Small intestine (tissue), 7 donors: ENCODE data around the gene CDH23. TPM values are rescaled to one million over a fixed set of nuclear protein-coding genes. Genes with fewer than 3 reads are reported as not detected.

Source experiments
- DNase-seq, 2 donors: peaks; one replicate each; pipeline versions ENCODE4 v3.0.0 to v3.0.0-alpha.2; 2013
- FAIRE-seq: peaks from 2 replicates; lab custom pipeline; 2012; peaks lifted over from hg19 to GRCh38; lab: Jason Lieb, UNC
- H3K27ac ChIP-seq, 3 donors: one replicate each; pipeline ENCODE4 v1.5.1; 2013; ENCODE audit warnings: low read length in 2 of 3, mild to moderate bottlenecking in 2 of 3, control low read depth in 1 of 3, inconsistent platforms in 1 of 3, low read depth in 1 of 3, moderate library complexity in 1 of 3
- H3K27me3 ChIP-seq, 3 donors: one replicate each; pipeline ENCODE4 v1.6.1; 2013; ENCODE audit warnings: low read length in 3 of 3, inconsistent platforms in 1 of 3; ENCODE audit not compliant: control insufficient read depth in 3 of 3, insufficient read depth in 3 of 3
- H3K36me3 ChIP-seq, 3 donors: one replicate each; pipeline ENCODE4 v1.6.1; 2013; ENCODE audit warnings: low read length in 3 of 3, inconsistent platforms in 1 of 3, low read depth in 1 of 3, mild to moderate bottlenecking in 1 of 3, moderate library complexity in 1 of 3; ENCODE audit not compliant: control insufficient read depth in 3 of 3, insufficient read depth in 2 of 3
- H3K4me1 ChIP-seq, 3 donors: one replicate each; pipeline ENCODE4 v1.6.1; 2013; ENCODE audit warnings: low read length in 2 of 3, inconsistent platforms in 1 of 3, low read depth in 1 of 3, mild to moderate bottlenecking in 1 of 3, moderate library complexity in 1 of 3; ENCODE audit not compliant: control insufficient read depth in 3 of 3, insufficient read depth in 2 of 3
- H3K4me3 ChIP-seq, 3 donors: one replicate each; pipeline ENCODE4 v1.5.1; 2013; ENCODE audit warnings: low read length in 3 of 3, control low read depth in 1 of 3, inconsistent platforms in 1 of 3, low read depth in 1 of 3, mild to moderate bottlenecking in 1 of 3, moderate library complexity in 1 of 3
- H3K9me3 ChIP-seq, 2 donors: one replicate each; pipeline ENCODE4 v1.6.1; 2013; ENCODE audit warnings: low read depth in 1 of 2, low read length in 1 of 2; ENCODE audit not compliant: control insufficient read depth in 2 of 2, insufficient read depth in 1 of 2
- WGBS, 3 donors: extraction: QIAGEN DNeasy Blood & Tissue Kit; methylation state at CpG; one replicate each; pipeline ENCODE4 v1.1.7; 2013; 5-methylcytosine and 5-hydroxymethylcytosine counted together
- polyA plus RNA-seq, 4 donors: library from polyadenylated mRNA; stranded (reverse) in 3 of 4; unstranded in 1 of 4; fragments of 200-250 nt in 3 of 4; fragments of 120-200 nt in 1 of 4; gene quantifications; one replicate each; pipeline versions ENCODE4 v1.2.1 to v1.2.3, GENCODE V29; 2013
- donor health status: healthy with polysubstance abuse.
- donor health status: control.
- donor health status: control.
- donor health status: Bipolar disorder and iron deficiency.
- donor health status: healthy.

The CDH23 gene
- polyA plus RNA-seq, 4 donors = 0.89 to 2.5 (median 1.6) TPM

DNA sequence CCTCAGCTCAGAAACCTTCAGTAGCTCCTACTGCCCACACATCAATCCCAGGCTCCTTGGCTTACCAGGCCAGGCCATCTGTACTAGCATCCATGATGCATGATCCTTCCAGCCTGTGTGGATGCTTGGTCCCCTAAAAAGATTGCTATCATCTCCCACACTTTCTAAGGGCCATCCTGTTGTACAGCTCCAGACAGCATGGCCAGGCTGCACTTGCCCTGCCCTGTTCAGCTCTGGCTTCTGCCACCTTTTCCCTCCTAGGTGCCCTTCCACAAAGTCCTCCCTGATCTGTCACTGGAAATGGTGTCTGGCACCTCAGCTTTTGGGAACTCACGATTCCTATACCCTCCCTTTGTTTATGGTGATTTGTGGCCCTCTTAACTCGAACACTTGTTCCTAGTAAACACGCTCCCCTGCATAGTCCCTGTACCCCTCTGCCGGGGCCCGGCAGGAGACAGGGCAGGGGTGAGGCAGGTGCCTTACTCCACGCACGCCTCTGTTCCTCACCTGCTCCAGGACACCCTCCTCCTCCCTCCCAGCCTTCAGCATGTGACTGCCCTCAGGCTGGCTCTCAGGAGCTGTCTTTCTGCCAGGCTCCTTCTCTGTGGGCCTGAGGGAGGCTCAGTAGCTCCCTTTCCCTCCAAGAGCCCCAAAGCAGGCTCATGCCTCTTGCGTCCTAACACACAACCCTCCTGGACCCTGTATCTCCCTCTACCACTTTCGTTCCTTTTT lies 71.8 kb downstream of the CDH23 start:
- DNase-seq = no peak
- H3K9me3 ChIP-seq = no peaks in the 10 kb centered on the region
- FAIRE-seq = no peak
- H3K27ac ChIP-seq = no peak overlapping the region
- H3K4me1 ChIP-seq = peaks cover 0 to 1% (median 0%) of the 10 kb centered on the region in 3 donors
- WGBS, 3 donors = 46 to 74% (median 59%) methylated on average over 9 of the region's 9 CpGs
- H3K36me3 ChIP-seq = no peaks in the 10 kb centered on the region
- H3K4me3 ChIP-seq = no peak overlapping the region
- H3K27me3 ChIP-seq = no peaks in the 10 kb centered on the region

GRCh38 chr10:71471006-71471405 lies 74.3 kb downstream of the CDH23 start:
- Histone ChIP-seq H3K9me3 (no peaks in the 10 kb centered on the region), H3K27ac (no peak overlapping the region), H3K4me3 (no peak overlapping the region), H3K36me3 (no peaks in the 10 kb centered on the region), H3K4me1 (peaks cover 0 to 1% (median 0%) of the 10 kb centered on the region in 3 donors), H3K27me3 (no peaks in the 10 kb centered on the region)
- WGBS, 3 donors = 88 to 93% (median 93%) methylated on average over 9 of the region's 9 CpGs
- no peak for FAIRE-seq
- DNase-seq = no peak

GRCh38 chr10:71471957-71472365 lies 75.2 kb downstream of the CDH23 start:
- no peak overlapping the region for H3K27ac ChIP-seq
- DNase-seq = no peak
- peaks cover 0 to 1% (median 0%) of the 10 kb centered on the region in 3 donors for H3K4me1 ChIP-seq

GRCh38 chr10:71472466-71472865 lies 75.7 kb downstream of the CDH23 start:
- H3K36me3 ChIP-seq = no peaks in the 10 kb centered on the region
- H3K4me1 ChIP-seq = peaks cover 0 to 1% (median 0%) of the 10 kb centered on the region in 3 donors
- DNase-seq (peak in 1 of 2 donors; percentile 45), FAIRE-seq (no peak)
- H3K27ac ChIP-seq = no peak overlapping the region
- H3K4me3 ChIP-seq = no peak overlapping the region
- WGBS, 3 donors = 15 to 57% (median 32%) methylated on average over 4 of the region's 4 CpGs
- no peaks in the 10 kb centered on the region for H3K27me3 ChIP-seq
- no peaks in the 10 kb centered on the region for H3K9me3 ChIP-seq

More at GRCh38 chr10:71471957-71472365, 75.2 kb downstream of the CDH23 start:
- Histone ChIP-seq H3K36me3 (no peaks in the 10 kb centered on the region), H3K27me3 (no peaks in the 10 kb centered on the region), H3K9me3 (no peaks in the 10 kb centered on the region), H3K4me3 (no peak overlapping the region)
- WGBS, 3 donors = 40 to 70% (median 61%) methylated on average over 6 of the region's 6 CpGs
- FAIRE-seq = no peak

DNA sequence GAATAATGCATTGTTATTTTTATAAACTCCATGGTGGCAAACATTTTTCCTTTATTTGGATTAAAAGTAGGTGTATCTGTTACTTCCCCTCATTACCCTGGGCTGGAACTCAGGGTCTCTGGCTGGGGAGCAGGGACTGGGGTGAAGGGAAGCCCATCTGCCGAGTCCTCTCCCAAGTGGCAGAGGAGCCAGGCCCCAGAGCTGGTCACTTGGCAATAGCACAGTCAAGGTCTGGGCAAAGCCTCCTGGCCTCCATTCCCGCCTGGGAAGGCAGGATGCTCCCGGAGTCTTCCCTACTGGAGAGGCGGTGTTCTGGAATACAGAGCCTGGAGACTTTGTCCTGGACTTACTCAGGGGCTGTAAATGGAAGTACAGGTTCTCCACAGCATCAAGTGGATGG lies 76.2 kb downstream of the CDH23 start:
- Histone ChIP-seq H3K27ac (no peak overlapping the region), H3K4me3 (no peak overlapping the region), H3K27me3 (no peaks in the 10 kb centered on the region), H3K4me1 (peaks cover 0 to 1% (median 0%) of the 10 kb centered on the region in 3 donors), H3K36me3 (no peaks in the 10 kb centered on the region), H3K9me3 (no peaks in the 10 kb centered on the region)
- 33 to 78% (median 53%) methylated on average over 4 of the region's 4 CpGs for WGBS, 3 donors
- DNase-seq (peak in 1 of 2 donors; percentile 38), FAIRE-seq (no peak)

- no peaks in the 10 kb centered on the region for H3K36me3 ChIP-seq
- no peak for FAIRE-seq
- peak in 1 of 2 donors; percentile 73 for DNase-seq
- no peak overlapping the region for H3K27ac ChIP-seq
- no peak overlapping the region for H3K4me3 ChIP-seq
- WGBS, 3 donors = 30 to 76% (median 47%) methylated on average over 11 of the region's 11 CpGs
- H3K27me3 ChIP-seq = peaks cover 0 to 3% (median 0%) of the 10 kb centered on the region in 3 donors
- H3K9me3 ChIP-seq = no peaks in the 10 kb centered on the region
- H3K4me1 ChIP-seq = peaks cover 0 to 1% (median 0%) of the 10 kb centered on the region in 3 donors
Measured at GRCh38 chr10:71473671-71474599, 77.2 kb downstream of the CDH23 start.

GRCh38 chr10:71474702-71475242 lies 78.1 kb downstream of the CDH23 start:
- no peak overlapping the region for H3K27ac ChIP-seq
- FAIRE-seq = no peak
- 81 to 96% (median 88%) methylated on average over 7 of the region's 7 CpGs for WGBS, 3 donors

More at GRCh38 chr10:71474702-71475242, 78.1 kb downstream of the CDH23 start:
- no peak for DNase-seq
- Histone ChIP-seq H3K4me1 (peaks cover 0 to 1% (median 0%) of the 10 kb centered on the region in 3 donors), H3K27me3 (peaks cover 0 to 3% (median 0%) of the 10 kb centered on the region in 3 donors), H3K4me3 (no peak overlapping the region), H3K36me3 (no peaks in the 10 kb centered on the region), H3K9me3 (no peaks in the 10 kb centered on the region)
